Activated naive CD4-positive, alpha-beta T cell treated with anti-CD3 and anti-CD28 coated beads, Interleukin-2, amount 50 U/mL, for 24 hours (primary cell): ENCODE results near the gene OR5K3.
"Not testable (repeated sequence)": the region's sequence is repeated elsewhere in the genome, so short reads cannot be mapped to it uniquely, and the experiment has no call there.

Source experiments
- H3K27ac Mint-ChIP-seq: one replicate; pipeline ENCODE4 v1.8.0; 2021; ENCODE audit warnings: mild to moderate bottlenecking, mixed read lengths
- H3K27me3 Mint-ChIP-seq: one replicate; pipeline ENCODE4 v1.8.0; 2021; ENCODE audit warnings: mixed read lengths
- H3K36me3 Mint-ChIP-seq: one replicate; pipeline ENCODE4 v1.8.0; 2021; ENCODE audit warnings: mixed read lengths
- H3K4me1 Mint-ChIP-seq: one replicate; pipeline ENCODE4 v1.8.0; 2021; ENCODE audit warnings: mixed read lengths
- H3K4me3 Mint-ChIP-seq: one replicate; pipeline ENCODE4 v1.8.0; 2021; ENCODE audit warnings: mild to moderate bottlenecking, mixed read lengths
- H3K9me3 Mint-ChIP-seq: one replicate; pipeline ENCODE4 v1.8.0; 2021; ENCODE audit warnings: mixed read lengths

Gene OR5K3

GRCh38 chr3:98395101-98395500, 4.6 kb downstream of the OR5K3 start:
- Mint-ChIP-seq H3K9me3 (peaks cover 16% of the 10 kb centered on the region), H3K27me3 (peaks cover 3% of the 10 kb centered on the region), H3K4me3 (no peak overlapping the region), H3K36me3 (no peaks in the 10 kb centered on the region), H3K4me1 (no peaks in the 10 kb centered on the region), H3K27ac (no peak overlapping the region)

GRCh38 chr3:98396482-98396881, 6.0 kb downstream of the OR5K3 start:
- H3K27me3 Mint-ChIP-seq, H3K27ac Mint-ChIP-seq, H3K4me3 Mint-ChIP-seq, H3K4me1 Mint-ChIP-seq, H3K36me3 Mint-ChIP-seq: not testable (repeated sequence)
- peaks cover 23% of the 10 kb centered on the region for H3K9me3 Mint-ChIP-seq

GRCh38 chr3:98398513-98398912, 8.0 kb downstream of the OR5K3 start:
- Mint-ChIP-seq H3K4me1 (no peaks in the 10 kb centered on the region), H3K27me3 (peaks cover 5% of the 10 kb centered on the region), H3K27ac (no peak overlapping the region), H3K9me3 (peaks cover 36% of the 10 kb centered on the region), H3K36me3 (no peaks in the 10 kb centered on the region), H3K4me3 (no peak overlapping the region)

GRCh38 chr3:98402507-98402906, 12.0 kb downstream of the OR5K3 start:
- Mint-ChIP-seq H3K27ac (no peak overlapping the region), H3K27me3 (peaks cover 5% of the 10 kb centered on the region), H3K4me3 (no peak overlapping the region), H3K4me1 (no peaks in the 10 kb centered on the region), H3K36me3 (peaks cover 8% of the 10 kb centered on the region), H3K9me3 (peaks cover 55% of the 10 kb centered on the region)

- Mint-ChIP-seq H3K4me1 (no peaks in the 10 kb centered on the region), H3K27ac (no peak overlapping the region), H3K27me3 (peaks cover 4% of the 10 kb centered on the region), H3K9me3 (peaks cover 50% of the 10 kb centered on the region), H3K4me3 (no peak overlapping the region), H3K36me3 (peaks cover 8% of the 10 kb centered on the region)
Observed at GRCh38 chr3:98404010-98404409, 13.5 kb downstream of the OR5K3 start.

- Mint-ChIP-seq H3K4me3 (no peak overlapping the region), H3K27me3 (peaks cover 4% of the 10 kb centered on the region), H3K36me3 (peaks cover 8% of the 10 kb centered on the region), H3K9me3 (peaks cover 41% of the 10 kb centered on the region), H3K27ac (no peak overlapping the region), H3K4me1 (no peaks in the 10 kb centered on the region)
Observed at GRCh38 chr3:98406034-98406433, 15.6 kb downstream of the OR5K3 start.

GRCh38 chr3:98432575-98432974, 42.1 kb downstream of the OR5K3 start:
- Mint-ChIP-seq H3K4me3 (no peak overlapping the region), H3K4me1 (no peaks in the 10 kb centered on the region), H3K9me3 (peaks cover 22% of the 10 kb centered on the region), H3K27me3 (peaks cover 3% of the 10 kb centered on the region), H3K36me3 (peaks cover 4% of the 10 kb centered on the region), H3K27ac (no peak overlapping the region)

- H3K36me3 Mint-ChIP-seq: peaks cover 4% of the 10 kb centered on the region
- peaks cover 22% of the 10 kb centered on the region for H3K9me3 Mint-ChIP-seq
Observed at GRCh38 chr3:98433764-98434163, 43.3 kb downstream of the OR5K3 start.

GRCh38 chr3:98434412-98434811, 43.9 kb downstream of the OR5K3 start:
- Mint-ChIP-seq H3K9me3 (peaks cover 16% of the 10 kb centered on the region), H3K4me1 (no peaks in the 10 kb centered on the region), H3K27ac (no peak overlapping the region), H3K27me3 (peaks cover 3% of the 10 kb centered on the region), H3K4me3 (no peak overlapping the region), H3K36me3 (peaks cover 2% of the 10 kb centered on the region)

More at GRCh38 chr3:98433764-98434163, 43.3 kb downstream of the OR5K3 start:
- no peak overlapping the region for H3K27ac Mint-ChIP-seq
- no peaks in the 10 kb centered on the region for H3K4me1 Mint-ChIP-seq
- peaks cover 3% of the 10 kb centered on the region for H3K27me3 Mint-ChIP-seq
- H3K4me3 Mint-ChIP-seq: no peak overlapping the region

- H3K4me1 Mint-ChIP-seq: no peaks in the 10 kb centered on the region
- peaks cover 6% of the 10 kb centered on the region for H3K27me3 Mint-ChIP-seq
- H3K36me3 Mint-ChIP-seq: no peaks in the 10 kb centered on the region
- no peak overlapping the region for H3K27ac Mint-ChIP-seq
- H3K9me3 Mint-ChIP-seq: no peaks in the 10 kb centered on the region
- no peak overlapping the region for H3K4me3 Mint-ChIP-seq
Observed at GRCh38 chr3:98440283-98440682, 49.8 kb downstream of the OR5K3 start.
